ENCODE data around the gene DIAPH2.
"Not testable (repeated sequence)": the region's sequence is repeated elsewhere in the genome, so short reads cannot be mapped to it uniquely, and the experiment has no call there.

The DIAPH2 gene

GRCh38 chrX:96719161-96719875, 34.7 kb downstream of the DIAPH2 start:
- DNase-seq (ENCODE audit: low read depth in 2 of 2): no peak

GRCh38 chrX:96721354-96721753, 36.7 kb downstream of the DIAPH2 start:
- DNase-seq (ENCODE audit: low read depth in 2 of 2): no peak

- no peak for DNase-seq (ENCODE audit: low read depth in 2 of 2)
These were observed 38.1 kb downstream of the DIAPH2 start for GRCh38 chrX:96722781-96723180.

GRCh38 chrX:96729053-96729452, 44.4 kb downstream of the DIAPH2 start:
- no peak for DNase-seq (ENCODE audit: low read depth in 2 of 2)

- no peak for DNase-seq (ENCODE audit: low read depth in 2 of 2)
These were observed 45.4 kb downstream of the DIAPH2 start for GRCh38 chrX:96729868-96730643.

GRCh38 chrX:96731000-96731399, 46.4 kb downstream of the DIAPH2 start:
- DNase-seq (ENCODE audit: low read depth in 2 of 2): not testable (repeated sequence)

- no peak for DNase-seq (ENCODE audit: low read depth in 2 of 2)
These were observed 58.9 kb downstream of the DIAPH2 start for GRCh38 chrX:96743367-96744073.

- DNase-seq (ENCODE audit: low read depth in 2 of 2): no peak
These were observed 68.1 kb downstream of the DIAPH2 start for GRCh38 chrX:96752781-96753180.

- DNase-seq (ENCODE audit: low read depth in 2 of 2): no peak
These were observed 68.6 kb downstream of the DIAPH2 start for GRCh38 chrX:96753230-96753629.

- no peak for DNase-seq (ENCODE audit: low read depth in 2 of 2)
These were observed 71.8 kb downstream of the DIAPH2 start for GRCh38 chrX:96756491-96756890.

- DNase-seq (ENCODE audit: low read depth in 2 of 2): no peak
These were observed 76.9 kb downstream of the DIAPH2 start for GRCh38 chrX:96761566-96761965.

GRCh38 chrX:96763608-96764007, 79.0 kb downstream of the DIAPH2 start:
- DNase-seq (ENCODE audit: low read depth in 2 of 2): no peak

GRCh38 chrX:96764864-96765263, 80.2 kb downstream of the DIAPH2 start:
- no peak for DNase-seq (ENCODE audit: low read depth in 2 of 2)

GRCh38 chrX:96770315-96770714, 85.7 kb downstream of the DIAPH2 start:
- no peak for DNase-seq (ENCODE audit: low read depth in 2 of 2)

- no peak for DNase-seq (ENCODE audit: low read depth in 2 of 2)
These were observed 86.8 kb downstream of the DIAPH2 start for GRCh38 chrX:96771486-96771885.

- DNase-seq (ENCODE audit: low read depth in 2 of 2): no peak
These were observed 89.5 kb downstream of the DIAPH2 start for GRCh38 chrX:96774116-96774515.

GRCh38 chrX:96776966-96777365, 92.3 kb downstream of the DIAPH2 start:
- DNase-seq (ENCODE audit: low read depth in 2 of 2): no peak

GRCh38 chrX:96791559-96791958, 106.9 kb downstream of the DIAPH2 start:
- no peak for DNase-seq (ENCODE audit: low read depth in 2 of 2)

- no peak for DNase-seq (ENCODE audit: low read depth in 2 of 2)
These were observed 107.4 kb downstream of the DIAPH2 start for GRCh38 chrX:96792047-96792446.

- DNase-seq (ENCODE audit: low read depth in 2 of 2): no peak
These were observed 114.3 kb downstream of the DIAPH2 start for GRCh38 chrX:96798982-96799381.

GRCh38 chrX:96807318-96807717, 122.7 kb downstream of the DIAPH2 start:
- no peak for DNase-seq (ENCODE audit: low read depth in 2 of 2)

GRCh38 chrX:96820935-96821334, 136.3 kb downstream of the DIAPH2 start:
- DNase-seq (ENCODE audit: low read depth in 2 of 2): no peak

- DNase-seq (ENCODE audit: low read depth in 2 of 2): no peak
These were observed 139.5 kb downstream of the DIAPH2 start for GRCh38 chrX:96824166-96824565.

Measured in activated CD8-positive, alpha-beta memory T cell treated with anti-CD3 and anti-CD28 coated beads for 4 hours (primary cell).